ENCODE results near the gene MAD2L1BP. TPM values are rescaled to one million over a fixed set of nuclear protein-coding genes. Genes with fewer than 3 reads are reported as not detected.
"Not testable (repeated sequence)": the region's sequence is repeated elsewhere in the genome, so short reads cannot be mapped to it uniquely, and the experiment has no call there.

MAD2L1BP gene
- total and polyA plus RNA-seq, 2 donors (not counting 3 experiments of a cell fraction or from before 2014, with no cell fraction given) = 32.3 to 62.0 TPM

DNA sequence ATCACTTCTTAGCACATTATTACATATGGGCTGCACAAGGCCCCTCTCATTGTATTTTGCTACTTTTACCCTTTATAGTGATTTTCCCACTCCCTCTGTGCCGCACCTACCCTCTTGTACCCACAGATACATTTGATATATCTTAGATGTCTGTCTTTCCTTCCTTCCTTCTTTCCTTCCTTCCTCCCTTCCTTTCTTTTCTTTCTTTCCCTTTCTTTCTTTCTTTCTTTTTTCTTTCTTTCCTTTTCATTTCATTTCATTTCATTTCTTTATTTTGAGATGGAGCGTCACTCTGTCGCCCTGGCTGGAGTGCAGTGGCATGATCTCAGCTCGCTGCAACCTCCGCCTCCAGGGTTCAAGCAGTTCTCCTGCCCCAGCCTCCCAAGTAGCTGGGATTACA, 47.4 kb upstream of the MAD2L1BP start:
- Histone ChIP-seq H3K9ac (replicated peaks; ENCODE audit: extremely low read depth, insufficient read depth, low read length) (no peak overlapping the region), H3K79me2 (ENCODE audit: control insufficient read depth, insufficient read depth, low read length) (peaks cover 15% of the 10 kb centered on the region), H3K4me1 (ENCODE audit: control insufficient read depth, extremely low read depth, insufficient read depth, low read length) (no peaks in the 10 kb centered on the region), H3K4me2 (ENCODE audit: insufficient read depth, low read length) (no peak overlapping the region), H3K27me3 (ENCODE audit: control insufficient read depth in 2 of 2, insufficient read depth in 2 of 2, low read length in 2 of 2) (no peaks in the 10 kb centered on the region), H3K9me1 (replicated peaks; ENCODE audit: control insufficient read depth, extremely low read depth, insufficient read depth, low read length) (no peaks in the 10 kb centered on the region), H3K27ac (ENCODE audit: insufficient read depth, low read depth, low read length) (no peak overlapping the region), H3K4me3 (replicated peaks in 1 of 3; ENCODE audit: insufficient read depth in 1 of 3, low read depth in 1 of 3, low read length in 3 of 3) (no peak overlapping the region), H4K20me1 (replicated peaks; ENCODE audit: control insufficient read depth, extremely low read depth, insufficient read depth, low read length) (peaks cover 2% of the 10 kb centered on the region), H3K9me3 (replicated peaks; ENCODE audit: control insufficient read depth, insufficient read depth, low read length) (no peaks in the 10 kb centered on the region), H2AFZ (ENCODE audit: low read depth, low read length) (no peak overlapping the region), H3K36me3 (ENCODE audit: control insufficient read depth in 2 of 2, extremely low read depth in 1 of 2, insufficient read depth in 2 of 2, low read length in 2 of 2) (peaks cover 7 to 37% of the 10 kb centered on the region in 2 experiments)
- dilution Hi-C loops (cut with MboI; ENCODE audit: extremely low pct_ligation_motif_present, low sequenced_read_pairs) = no loop called here
- TF ChIP-seq JUN (IDR thresholded peaks at IDR 0.05; ENCODE audit: borderline replicate concordance, insufficient read depth, insufficient read length, low read depth) (no peak), MYC (IDR thresholded peaks at IDR 0.05; ENCODE audit: low read depth, low read length) (no peak), POLR2A (IDR thresholded peaks at IDR 0.05; ENCODE audit: low read depth, low read length) (no peak), GATA2 (IDR thresholded peaks at IDR 0.05; ENCODE audit: insufficient read depth, insufficient read length, low read depth, low read length) (no peak), FOS (IDR thresholded peaks at IDR 0.05; ENCODE audit: borderline replicate concordance, insufficient read depth, low read length) (no peak), EZH2 (IDR thresholded peaks at IDR 0.05; ENCODE audit: borderline replicate concordance, low read depth, low read length, severe bottlenecking) (no peak), POLR2AphosphoS5 (IDR thresholded peaks at IDR 0.05; ENCODE audit: insufficient read depth, low read depth, low read length) (no peak)
- TF ChIP-seq, protein P1, sequence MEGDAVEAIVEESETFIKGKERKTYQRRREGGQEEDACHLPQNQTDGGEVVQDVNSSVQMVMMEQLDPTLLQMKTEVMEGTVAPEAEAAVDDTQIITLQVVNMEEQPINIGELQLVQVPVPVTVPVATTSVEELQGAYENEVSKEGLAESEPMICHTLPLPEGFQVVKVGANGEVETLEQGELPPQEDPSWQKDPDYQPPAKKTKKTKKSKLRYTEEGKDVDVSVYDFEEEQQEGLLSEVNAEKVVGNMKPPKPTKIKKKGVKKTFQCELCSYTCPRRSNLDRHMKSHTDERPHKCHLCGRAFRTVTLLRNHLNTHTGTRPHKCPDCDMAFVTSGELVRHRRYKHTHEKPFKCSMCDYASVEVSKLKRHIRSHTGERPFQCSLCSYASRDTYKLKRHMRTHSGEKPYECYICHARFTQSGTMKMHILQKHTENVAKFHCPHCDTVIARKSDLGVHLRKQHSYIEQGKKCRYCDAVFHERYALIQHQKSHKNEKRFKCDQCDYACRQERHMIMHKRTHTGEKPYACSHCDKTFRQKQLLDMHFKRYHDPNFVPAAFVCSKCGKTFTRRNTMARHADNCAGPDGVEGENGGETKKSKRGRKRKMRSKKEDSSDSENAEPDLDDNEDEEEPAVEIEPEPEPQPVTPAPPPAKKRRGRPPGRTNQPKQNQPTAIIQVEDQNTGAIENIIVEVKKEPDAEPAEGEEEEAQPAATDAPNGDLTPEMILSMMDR (IDR thresholded peaks at IDR 0.05; ENCODE audit: extremely low read depth in 1 of 2, insufficient read depth in 1 of 2, low read depth in 1 of 2, low read length in 2 of 2) = no peak
- TF ChIP-seq, protein P2, sequence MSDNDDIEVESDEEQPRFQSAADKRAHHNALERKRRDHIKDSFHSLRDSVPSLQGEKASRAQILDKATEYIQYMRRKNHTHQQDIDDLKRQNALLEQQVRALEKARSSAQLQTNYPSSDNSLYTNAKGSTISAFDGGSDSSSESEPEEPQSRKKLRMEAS (IDR thresholded peaks at IDR 0.05; ENCODE audit: insufficient read depth, insufficient read length) = no peak
- DNase-seq (ENCODE audit: low read depth, low spot score) (no peak), FAIRE-seq (no peak)
- intact Hi-C loops (cut with micrococcal nuclease) = no loop called here
- CTCF ChIA-PET = no interaction called here
- POLR2A ChIA-PET = no interaction called here
- BruUV-seq (replicated peaks) = no TSS peak

DNA sequence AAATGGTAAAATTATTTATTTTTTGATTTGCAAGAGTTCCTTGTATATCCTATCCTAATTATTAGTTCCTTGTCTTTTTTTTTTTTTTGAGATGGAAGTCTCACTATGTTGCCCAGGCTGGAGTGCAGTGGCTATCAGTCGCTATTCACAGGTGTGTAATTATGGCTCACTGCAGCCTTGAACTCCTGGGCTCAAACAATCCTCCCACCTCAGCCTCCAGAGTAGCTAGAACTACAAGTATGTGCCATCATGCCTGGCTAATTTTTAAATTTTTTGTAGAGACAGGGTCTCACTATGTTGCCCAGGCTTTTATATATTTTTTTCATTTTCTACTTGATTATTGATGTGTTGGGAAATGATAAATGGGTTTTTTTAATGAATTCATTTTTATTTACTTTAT, 46.1 kb upstream of the MAD2L1BP start:
- H3K4me3 ChIP-seq (replicated peaks in 1 of 3; ENCODE audit: insufficient read depth in 1 of 3, low read depth in 1 of 3, low read length in 3 of 3); H3K9me1 ChIP-seq (replicated peaks; ENCODE audit: control insufficient read depth, extremely low read depth, insufficient read depth, low read length); FAIRE-seq; H3K4me2 ChIP-seq (ENCODE audit: insufficient read depth, low read length); dilution Hi-C loops (cut with MboI; ENCODE audit: extremely low pct_ligation_motif_present, low sequenced_read_pairs); H2AFZ ChIP-seq (ENCODE audit: low read depth, low read length); H3K9ac ChIP-seq (replicated peaks; ENCODE audit: extremely low read depth, insufficient read depth, low read length); H4K20me1 ChIP-seq (replicated peaks; ENCODE audit: control insufficient read depth, extremely low read depth, insufficient read depth, low read length); H3K9me3 ChIP-seq (replicated peaks; ENCODE audit: control insufficient read depth, insufficient read depth, low read length); H3K4me1 ChIP-seq (ENCODE audit: control insufficient read depth, extremely low read depth, insufficient read depth, low read length); intact Hi-C loops (cut with micrococcal nuclease); H3K27me3 ChIP-seq (ENCODE audit: control insufficient read depth in 2 of 2, insufficient read depth in 2 of 2, low read length in 2 of 2); H3K27ac ChIP-seq (ENCODE audit: insufficient read depth, low read depth, low read length); CTCF ChIA-PET; DNase-seq (ENCODE audit: low read depth, low spot score); POLR2A ChIA-PET; BruUV-seq (replicated peaks): not testable (repeated sequence)
- Histone ChIP-seq H3K36me3 (ENCODE audit: control insufficient read depth in 2 of 2, extremely low read depth in 1 of 2, insufficient read depth in 2 of 2, low read length in 2 of 2) (peaks cover 4 to 23% of the 10 kb centered on the region in 2 experiments), H3K79me2 (ENCODE audit: control insufficient read depth, insufficient read depth, low read length) (peaks cover 15% of the 10 kb centered on the region)
